Endothelial cell of umbilical vein (primary cell): Measurements from ENCODE around the gene PLEKHD1. TPM values are rescaled to one million over a fixed set of nuclear protein-coding genes. Genes with fewer than 3 reads are reported as not detected.

Experiments
- BruUV-seq: library from RNA; stranded (reverse); fragments of 400-500 nt; replicated peaks from 2 replicates; lab custom pipeline; 2021; lab: Mats Ljungman, UMichigan
- CTCF ChIA-PET: fragments of 300-600, 350-600 bp; sonication (Branson Sonifier 250); formaldehyde crosslinking; loops from one replicate; lab custom pipeline; 2021; ENCODE audit warnings: antibody characterized with exemption, inconsistent platforms; lab: Charles Lee
- POLR2A ChIA-PET: fragments of 300-600, 350-600 bp; sonication (Branson Sonifier 250); formaldehyde crosslinking; loops from one replicate; lab custom pipeline; 2021; ENCODE audit warnings: antibody characterized with exemption, inconsistent platforms; lab: Charles Lee
- DNase-seq: peaks from one replicate; pipeline ENCODE4 v3.0.0-alpha.2; 2011; ENCODE audit warnings: low read depth, low spot score
- FAIRE-seq: peaks from 2 replicates; lab custom pipeline; 2011; peaks lifted over from hg19 to GRCh38; lab: Jason Lieb, UNC
- H2AFZ ChIP-seq: 2 replicates; pipeline ENCODE4 v1.6.0; 2012; ENCODE audit warnings: low read depth, low read length, control low read depth, inconsistent platforms
- H3K27ac ChIP-seq: 2 replicates; pipeline ENCODE4 v1.5.1; 2011; ENCODE audit warnings: low read depth, mild to moderate bottlenecking, control low read depth, low read length, moderate library complexity; ENCODE audit not compliant: insufficient read depth
- H3K27me3 ChIP-seq, 2 experiments: 2 replicates each; pipeline versions ENCODE4 v1.6.0 to v1.6.1; 2011; ENCODE audit warnings: low read length in 2 of 2, mixed read lengths in 1 of 2; ENCODE audit not compliant: control insufficient read depth in 2 of 2, insufficient read depth in 2 of 2
- H3K36me3 ChIP-seq, 2 experiments: 2 replicates in 1 of 2; 3 replicates in 1 of 2; pipeline ENCODE4 v1.5.1; 2011; ENCODE audit warnings: low read length in 2 of 2, mild to moderate bottlenecking in 1 of 2, moderate library complexity in 1 of 2; ENCODE audit not compliant: control insufficient read depth in 2 of 2, insufficient read depth in 2 of 2; ENCODE audit errors: extremely low read depth in 1 of 2
- H3K4me1 ChIP-seq: 3 replicates; pipeline ENCODE4 v1.5.1; 2011; ENCODE audit warnings: mild to moderate bottlenecking, low read length; ENCODE audit not compliant: control insufficient read depth, insufficient read depth; ENCODE audit errors: extremely low read depth
- H3K4me2 ChIP-seq: 2 replicates; pipeline ENCODE4 v1.6.1; 2011; ENCODE audit warnings: low read length, control low read depth, mixed read lengths; ENCODE audit not compliant: insufficient read depth
- H3K4me3 ChIP-seq, 3 experiments: fragments of 200-600 bp in 1 of 3; sonication (generic), shearing (Covaris generic) in 1 of 3; replicated peaks in 1 of 3; 2 replicates each; pipeline ENCODE4 v1.5.1; 2011 to 2016; ENCODE audit warnings: control low read depth in 3 of 3, low read length in 3 of 3, mild to moderate bottlenecking in 2 of 3, inconsistent platforms in 1 of 3, low read depth in 1 of 3, moderate library complexity in 1 of 3; ENCODE audit not compliant: insufficient read depth in 1 of 3
- H3K79me2 ChIP-seq: 2 replicates; pipeline ENCODE4 v1.6.0; 2012; ENCODE audit warnings: low read length, inconsistent platforms; ENCODE audit not compliant: control insufficient read depth, insufficient read depth
- H3K9ac ChIP-seq: replicated peaks from 2 replicates; pipeline ENCODE3; 2011; ENCODE audit warnings: low read length, control low read depth; ENCODE audit not compliant: insufficient read depth; ENCODE audit errors: extremely low read depth
- H3K9me1 ChIP-seq: replicated peaks from 3 replicates; pipeline ENCODE4 v1.6.0; 2011; ENCODE audit warnings: mild to moderate bottlenecking, low read length; ENCODE audit not compliant: control insufficient read depth, insufficient read depth; ENCODE audit errors: extremely low read depth
- H3K9me3 ChIP-seq: replicated peaks from 2 replicates; pipeline ENCODE4 v1.5.1; 2012; ENCODE audit warnings: low read length, inconsistent platforms; ENCODE audit not compliant: control insufficient read depth, insufficient read depth
- H4K20me1 ChIP-seq: replicated peaks from 2 replicates; pipeline ENCODE3; 2011; ENCODE audit warnings: mild to moderate bottlenecking, low read length; ENCODE audit not compliant: control insufficient read depth, insufficient read depth; ENCODE audit errors: extremely low read depth
- EZH2 ChIP-seq: IDR thresholded peaks from 2 replicates; pipeline ENCODE4 v1.6.1; 2012; ENCODE audit warnings: borderline replicate concordance, low read depth, mild to moderate bottlenecking, moderate library complexity, low read length, inconsistent platforms; ENCODE audit not compliant: severe bottlenecking
- FOS ChIP-seq: IDR thresholded peaks from 2 replicates; pipeline ENCODE4 v1.6.1; 2011; ENCODE audit warnings: mild to moderate bottlenecking, low read length, moderate library complexity, borderline replicate concordance; ENCODE audit not compliant: insufficient read depth
- GATA2 ChIP-seq: IDR thresholded peaks from 2 replicates; pipeline ENCODE4 v1.7.0; 2011; ENCODE audit warnings: low read depth, mild to moderate bottlenecking, moderate library complexity, mixed read lengths, low read length; ENCODE audit not compliant: insufficient read length, insufficient read depth
- JUN ChIP-seq: IDR thresholded peaks from 2 replicates; pipeline ENCODE4 v1.6.1; 2011; ENCODE audit warnings: borderline replicate concordance, low read depth; ENCODE audit not compliant: insufficient read length, insufficient read depth
- MAX ChIP-seq: IDR thresholded peaks from 2 replicates; pipeline ENCODE4 v1.6.1; 2011; ENCODE audit not compliant: insufficient read depth, insufficient read length
- MYC ChIP-seq: IDR thresholded peaks from one replicate; pipeline ENCODE4 v1.6.1; 2011; ENCODE audit warnings: mild to moderate bottlenecking, low read depth, low read length
- POLR2A ChIP-seq: IDR thresholded peaks from 2 replicates; pipeline ENCODE4 v1.6.1; 2012; ENCODE audit warnings: low read depth, mild to moderate bottlenecking, control low read depth, low read length
- POLR2AphosphoS5 ChIP-seq: IDR thresholded peaks from 2 replicates; pipeline ENCODE4 v1.6.1; 2012; ENCODE audit warnings: low read depth, mild to moderate bottlenecking, control low read depth, low read length, moderate library complexity; ENCODE audit not compliant: insufficient read depth
- dilution Hi-C: fragments of 300-500 bp; cut with MboI; formaldehyde crosslinking; loops from one replicate; pipeline ENCODE4 v1.15.0; 2019; ENCODE audit warnings: low sequenced_read_pairs; ENCODE audit not compliant: extremely low pct_ligation_motif_present
- intact Hi-C: fragments of 100-400 bp; cut with micrococcal nuclease; formaldehyde crosslinking; loops from one replicate; pipeline ENCODE4 v1.10.0; 2022
- polyA plus RNA-seq, 4 experiments: library from polyadenylated mRNA; depleted of rRNA in 3 of 4; stranded (reverse) in 3 of 4; unstranded in 1 of 4; fragments of >200 nt; gene quantifications; 2 replicates each; pipeline versions ENCODE4 v1.2.1 to v1.2.3, GENCODE V29; 2011 to 2012; ENCODE audit warnings: missing spikeins in 1 of 4
- total RNA-seq: library from RNA; stranded (reverse); gene quantifications from 2 replicates; pipeline ENCODE4 v1.2.3, GENCODE V29; 2021
- TF ChIP-seq, protein P1 (sequence below), 2 donors: IDR thresholded peaks; 1 replicate in 1 of 2; 2 replicates in 1 of 2; pipeline ENCODE4 v1.5.1; 2011; ENCODE audit warnings: low read length in 2 of 2, mild to moderate bottlenecking in 2 of 2, moderate library complexity in 2 of 2, control low read depth in 1 of 2, inconsistent platforms in 1 of 2, low read depth in 1 of 2; ENCODE audit not compliant: insufficient read depth in 1 of 2; ENCODE audit errors: extremely low read depth in 1 of 2

PLEKHD1 gene
- total and polyA plus RNA-seq, 2 donors (not counting 3 experiments of a cell fraction or from before 2014, with no cell fraction given): 0.01 TPM; not detected in 1

- H3K4me2 ChIP-seq: no peak overlapping the region
- dilution Hi-C loops: no loop called here
- no peaks in the 10 kb centered on the region for H3K79me2 ChIP-seq
- no peak overlapping the region for H3K27ac ChIP-seq
- no peak for FAIRE-seq
- H3K27me3 ChIP-seq: peaks cover 20 to 28% of the 10 kb centered on the region in 2 experiments
- H4K20me1 ChIP-seq: no peaks in the 10 kb centered on the region
- H3K9ac ChIP-seq: no peak overlapping the region
- TF ChIP-seq EZH2 (no peak), FOS (no peak), MYC (no peak), MAX (no peak), GATA2 (no peak), POLR2A (no peak), JUN (no peak), POLR2AphosphoS5 (no peak)
- TF ChIP-seq, protein P1, sequence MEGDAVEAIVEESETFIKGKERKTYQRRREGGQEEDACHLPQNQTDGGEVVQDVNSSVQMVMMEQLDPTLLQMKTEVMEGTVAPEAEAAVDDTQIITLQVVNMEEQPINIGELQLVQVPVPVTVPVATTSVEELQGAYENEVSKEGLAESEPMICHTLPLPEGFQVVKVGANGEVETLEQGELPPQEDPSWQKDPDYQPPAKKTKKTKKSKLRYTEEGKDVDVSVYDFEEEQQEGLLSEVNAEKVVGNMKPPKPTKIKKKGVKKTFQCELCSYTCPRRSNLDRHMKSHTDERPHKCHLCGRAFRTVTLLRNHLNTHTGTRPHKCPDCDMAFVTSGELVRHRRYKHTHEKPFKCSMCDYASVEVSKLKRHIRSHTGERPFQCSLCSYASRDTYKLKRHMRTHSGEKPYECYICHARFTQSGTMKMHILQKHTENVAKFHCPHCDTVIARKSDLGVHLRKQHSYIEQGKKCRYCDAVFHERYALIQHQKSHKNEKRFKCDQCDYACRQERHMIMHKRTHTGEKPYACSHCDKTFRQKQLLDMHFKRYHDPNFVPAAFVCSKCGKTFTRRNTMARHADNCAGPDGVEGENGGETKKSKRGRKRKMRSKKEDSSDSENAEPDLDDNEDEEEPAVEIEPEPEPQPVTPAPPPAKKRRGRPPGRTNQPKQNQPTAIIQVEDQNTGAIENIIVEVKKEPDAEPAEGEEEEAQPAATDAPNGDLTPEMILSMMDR (IDR thresholded peaks at IDR 0.05; ENCODE audit: extremely low read depth in 1 of 2, insufficient read depth in 1 of 2, low read depth in 1 of 2, low read length in 2 of 2): no peak
- CTCF ChIA-PET: interaction anchor here (1.6 kb wide), 1 partner anchor 237 kb away, joined by 4 read pairs; no protein-coding TSS in a partner anchor
- DNase-seq: no peak
- H3K4me3 ChIP-seq: no peak overlapping the region
- H3K4me1 ChIP-seq: no peaks in the 10 kb centered on the region
- no peak overlapping the region for H2AFZ ChIP-seq
- no peaks in the 10 kb centered on the region for H3K9me3 ChIP-seq
- intact Hi-C loops: loop anchor here (5.0 to 10.0 kb wide), 2 partner anchors 237 to 245 kb away; no protein-coding TSS in a partner anchor
- POLR2A ChIA-PET: no interaction called here
- BruUV-seq: no TSS peak
- H3K9me1 ChIP-seq: no peaks in the 10 kb centered on the region
- H3K36me3 ChIP-seq: no peaks in the 10 kb centered on the region
Measured at GRCh38 chr14:69479696-69480095, 4.8 kb upstream of the PLEKHD1 start.
